NCI-H2227 treated with DMSO at 0.1 percent for 48 hours (cell line): ENCODE results near the gene PLXNA4.
A peak's percentile ranks its signal among the peaks of the same experiment; 100 is the strongest.

Experiments used
- DNase-seq: peaks from one replicate; lab custom pipeline; 2025; lab: John Stamatoyannopoulos, UW

Gene PLXNA4

DNA sequence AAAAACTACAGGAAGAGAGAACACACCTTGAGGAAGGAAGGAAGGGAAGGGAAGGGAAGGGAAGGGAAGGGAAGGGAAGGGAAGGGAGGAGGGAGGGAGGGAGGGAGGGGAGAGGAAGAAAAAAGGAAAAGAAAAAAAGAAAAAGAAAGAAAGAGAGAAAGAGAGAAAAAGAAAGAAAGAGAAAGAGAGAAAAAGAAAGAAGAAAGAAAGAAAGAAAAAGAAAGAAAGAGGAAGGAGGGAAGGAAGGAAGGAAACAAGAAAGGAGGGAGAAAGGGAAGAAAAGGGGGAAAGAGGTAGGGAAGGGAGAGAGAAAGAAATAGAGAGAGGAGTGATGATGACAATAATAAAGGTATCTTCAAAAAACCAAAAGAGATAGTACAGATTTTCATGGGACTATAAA, 12.3 kb upstream of the PLXNA4 start:
- no peak for DNase-seq

GRCh38 chr7:132584796-132585494, 8.7 kb upstream of the PLXNA4 start:
- DNase-seq: no peak

DNA sequence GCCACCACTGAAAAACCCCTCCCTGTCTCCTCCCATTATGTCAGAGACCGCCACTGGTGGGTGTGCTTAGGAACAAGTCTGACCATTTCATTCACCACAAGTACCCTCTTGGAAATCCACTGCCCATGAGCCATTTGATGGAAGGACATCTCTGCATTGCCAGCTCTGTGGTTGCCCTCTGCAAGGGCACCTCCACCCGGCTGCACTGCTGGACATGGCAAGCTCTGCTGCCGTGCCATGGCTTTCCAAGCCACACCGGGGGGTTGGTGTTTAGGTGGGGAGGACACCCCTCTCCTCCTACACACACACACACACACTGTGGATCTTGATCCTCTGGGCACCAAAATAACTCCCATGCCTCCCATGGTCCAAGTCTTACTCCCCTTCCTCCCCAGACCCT, 5.2 kb upstream of the PLXNA4 start:
- DNase-seq: no peak

DNA sequence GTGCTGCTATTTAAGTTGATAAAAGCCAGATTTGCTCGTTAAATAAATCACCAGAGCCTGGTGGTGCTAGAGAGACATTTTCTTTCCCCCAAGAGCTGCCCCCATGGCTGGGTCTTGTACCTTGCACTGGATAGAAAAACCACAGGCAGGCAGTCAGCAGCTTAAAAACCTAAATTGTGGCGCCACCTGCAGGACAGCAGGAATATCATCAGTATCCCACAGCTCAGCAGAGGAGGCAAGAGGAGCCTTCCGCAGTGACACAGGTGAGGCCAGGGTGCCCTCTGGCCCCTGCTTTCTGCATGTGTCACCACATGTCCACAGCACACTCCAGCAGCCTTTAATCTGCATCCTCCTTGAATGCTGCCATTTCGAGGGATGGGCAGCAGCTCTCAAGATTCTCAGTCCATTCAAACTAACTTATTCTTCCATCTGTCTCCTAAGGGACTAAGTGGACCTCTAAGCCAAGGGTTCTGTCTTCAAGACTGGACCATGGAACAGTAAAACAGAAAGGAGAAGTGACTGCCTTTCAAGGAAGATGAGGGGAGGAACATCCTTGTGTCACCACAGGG, 4.5 kb upstream of the PLXNA4 start:
- DNase-seq: peak; percentile 82

GRCh38 chr7:132580277-132580676, 4.0 kb upstream of the PLXNA4 start:
- no peak for DNase-seq

GRCh38 chr7:132579260-132579899, 3.1 kb upstream of the PLXNA4 start:
- no peak for DNase-seq

DNA sequence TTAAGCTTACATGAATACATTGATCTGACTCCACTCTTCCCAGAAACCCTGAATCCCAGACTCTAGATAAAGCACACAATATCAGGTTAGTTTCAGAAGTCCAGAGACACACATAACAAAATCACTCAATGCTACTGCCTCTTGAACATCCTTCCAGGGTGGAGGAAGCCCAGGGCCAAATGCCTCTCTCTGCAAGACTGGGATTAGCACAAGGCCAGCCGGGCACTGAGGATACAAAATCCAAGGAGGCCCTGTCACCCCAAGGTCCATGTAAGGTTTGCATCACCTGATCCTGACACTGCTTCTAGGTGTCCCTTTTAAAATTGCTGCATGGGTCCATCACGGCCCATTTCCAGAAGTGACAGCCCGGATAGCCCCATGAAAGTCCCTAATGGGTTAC, 2.6 kb upstream of the PLXNA4 start:
- no peak for DNase-seq

- no peak for DNase-seq
Measured at GRCh38 chr7:132578050-132578370, 1.7 kb upstream of the PLXNA4 start.

GRCh38 chr7:132577206-132578049, 1.2 kb upstream of the PLXNA4 start:
- peak; percentile 76 for DNase-seq

GRCh38 chr7:132576721-132577085, 433 bp upstream of the PLXNA4 start:
- no peak for DNase-seq

DNA sequence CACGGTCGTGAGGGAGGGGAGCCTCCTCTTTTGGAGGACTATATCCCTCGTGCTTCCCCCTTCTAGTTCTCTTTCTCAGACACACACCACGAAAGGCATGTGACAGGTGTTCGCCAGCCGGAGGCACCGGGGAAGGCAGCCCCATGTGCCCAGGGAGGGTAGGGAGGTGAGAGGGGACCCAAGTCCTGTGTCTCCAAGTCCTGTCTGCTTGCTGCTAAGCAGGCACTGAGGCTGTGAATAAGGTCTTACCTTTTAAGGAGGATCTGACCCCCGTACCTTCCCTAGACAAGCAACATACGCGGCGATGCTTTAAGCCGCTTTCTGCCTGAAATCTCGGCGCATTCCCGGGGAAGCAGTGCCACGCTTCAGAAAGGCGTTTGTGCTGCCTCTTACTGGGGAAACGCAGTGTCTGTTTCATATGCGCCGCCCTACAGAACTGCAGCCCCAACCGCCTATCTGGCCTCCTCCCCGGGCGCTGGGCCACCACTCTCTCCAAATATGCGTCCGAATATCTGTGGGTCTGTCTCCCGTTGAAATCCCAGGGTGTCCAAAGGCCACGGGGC, 770 bp downstream of the PLXNA4 start:
- peak; percentile 54 for DNase-seq

- no peak for DNase-seq
Measured at GRCh38 chr7:132574223-132574622, 2.0 kb downstream of the PLXNA4 start.

- no peak for DNase-seq
Measured at GRCh38 chr7:132573251-132573955, 2.9 kb downstream of the PLXNA4 start.

DNA sequence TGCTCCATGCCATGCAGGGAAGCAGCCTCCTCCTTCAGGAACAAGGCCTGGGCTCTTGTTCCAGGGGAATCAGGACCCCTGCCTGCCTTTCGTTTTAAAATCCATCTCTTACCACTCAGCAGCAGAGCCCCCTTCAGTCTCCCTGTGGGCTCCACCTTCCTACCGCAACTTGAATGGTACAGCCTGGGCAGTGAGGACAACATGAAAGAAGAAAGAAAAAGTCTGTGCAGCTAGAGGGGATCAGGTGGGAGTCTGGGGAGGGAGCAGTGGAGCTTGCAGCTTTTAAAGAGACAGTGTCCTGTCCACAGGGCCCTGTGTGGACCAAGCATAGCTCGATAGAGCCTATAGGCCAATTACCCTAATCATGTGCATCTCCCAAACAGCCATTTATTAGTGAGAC, 3.7 kb downstream of the PLXNA4 start:
- DNase-seq: peak; percentile 18

DNA sequence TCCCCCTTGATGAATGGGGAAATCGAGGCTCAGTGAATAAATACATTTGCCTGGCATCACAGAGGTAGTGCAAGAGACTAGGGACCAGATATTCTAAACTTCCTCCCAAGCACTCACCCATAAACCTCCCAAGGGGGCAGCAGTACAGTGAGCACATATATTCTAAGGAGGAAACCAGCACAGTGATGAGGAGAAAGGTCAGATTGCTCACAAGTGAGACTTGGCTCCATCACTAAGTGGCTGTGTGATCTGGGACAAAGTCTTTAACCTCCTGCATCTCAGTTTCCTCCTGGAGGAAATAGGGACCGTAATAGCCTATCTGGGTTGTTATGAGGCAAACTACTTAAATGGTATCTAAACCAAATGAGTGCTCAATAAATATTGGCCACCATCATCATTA, 4.3 kb downstream of the PLXNA4 start:
- DNase-seq: no peak

DNA sequence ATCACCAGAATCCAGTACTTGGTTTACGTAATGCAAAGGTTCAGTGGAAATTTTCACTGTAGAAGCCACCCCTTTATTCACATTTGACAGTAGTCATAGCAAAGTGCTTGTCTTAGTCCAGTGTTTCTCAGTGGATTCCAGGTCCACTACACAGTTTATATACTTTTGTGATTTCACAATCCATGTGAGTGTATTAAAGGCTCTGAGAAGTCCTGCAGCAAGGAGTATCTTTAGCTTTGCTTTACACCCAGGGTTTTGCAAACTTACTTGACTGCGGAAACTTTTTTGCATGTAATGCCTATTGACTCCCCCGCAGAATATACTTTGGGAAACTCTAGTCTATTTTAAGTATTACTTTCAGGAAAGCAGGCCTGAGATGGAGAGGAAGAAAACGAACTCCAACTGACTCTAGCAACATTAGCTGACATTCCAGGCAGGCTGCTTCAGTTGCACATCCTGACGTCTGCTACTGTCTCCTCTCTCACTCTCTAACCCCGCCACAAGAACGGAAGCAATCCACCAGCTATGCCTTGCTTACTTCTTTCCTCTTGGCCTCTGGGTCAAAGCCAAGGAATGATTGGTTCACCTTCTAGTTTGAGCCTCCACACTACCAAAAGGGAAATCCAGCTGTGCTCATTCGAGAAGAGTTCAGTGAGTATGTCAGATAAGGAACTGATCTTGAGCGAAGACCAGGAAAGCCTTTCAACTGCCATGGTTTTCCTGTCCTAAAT, 6.2 kb downstream of the PLXNA4 start:
- no peak for DNase-seq

DNA sequence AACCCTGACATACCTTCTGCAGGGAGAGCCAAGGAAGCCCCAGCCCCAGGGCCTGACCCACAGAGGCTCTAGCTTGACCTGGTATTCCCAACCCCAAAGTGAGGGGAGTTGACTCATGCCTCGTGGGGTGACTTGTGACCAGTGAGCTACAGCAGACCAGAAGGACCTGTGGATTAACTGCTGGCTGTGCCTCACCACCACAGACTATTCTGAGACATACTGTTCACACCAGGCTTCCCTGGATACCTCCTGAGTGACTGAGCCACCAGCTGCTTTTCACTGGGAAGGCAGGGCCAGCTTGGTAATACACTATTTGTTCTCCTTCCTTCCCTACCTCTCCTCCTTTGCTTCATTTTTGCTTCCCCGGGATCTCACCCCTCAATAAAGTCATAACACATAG, 7.3 kb downstream of the PLXNA4 start:
- no peak for DNase-seq

GRCh38 chr7:132565885-132566284, 10.4 kb downstream of the PLXNA4 start:
- DNase-seq: no peak

- DNase-seq: no peak
Measured at GRCh38 chr7:132565441-132565840, 10.8 kb downstream of the PLXNA4 start.

DNA sequence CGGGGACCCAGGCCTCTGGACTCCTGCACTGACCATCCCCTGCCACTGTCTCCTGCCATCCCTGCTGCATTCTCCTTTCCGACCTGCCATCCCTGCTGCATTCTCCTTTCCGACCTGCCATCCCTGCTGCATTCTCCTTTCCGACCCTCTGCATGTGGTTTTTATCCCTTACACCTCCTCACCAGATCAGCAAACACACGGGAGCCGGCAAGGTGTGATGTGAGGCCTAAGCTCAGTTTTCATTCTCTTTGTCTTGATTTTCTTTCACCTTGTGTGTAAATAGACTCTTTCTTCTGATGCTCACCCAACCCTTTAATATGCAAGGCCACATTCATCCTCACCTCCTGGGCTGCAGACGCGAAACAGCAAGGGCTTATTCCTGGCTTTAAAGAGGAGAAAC, 11.4 kb downstream of the PLXNA4 start:
- DNase-seq: no peak

- no peak for DNase-seq
Measured at GRCh38 chr7:132564090-132564489, 12.2 kb downstream of the PLXNA4 start.
